HCT116 (cell line): ENCODE measurements around the gene HCN3. TPM values are rescaled to one million over a fixed set of nuclear protein-coding genes. Genes with fewer than 3 reads are reported as not detected.
A peak's percentile ranks its signal among the peaks of the same experiment; 100 is the strongest.

Experiments
- ATAC-seq: fragments of 200-7000 bp; cut with Tn5 transposase; 2 replicates; pipeline ENCODE4 v1.9.1; 2020; ENCODE audit warnings: mild to moderate bottlenecking, moderate library complexity
- BruUV-seq: library from RNA; stranded (reverse); fragments of 400-500 nt; replicated peaks from 2 replicates; lab custom pipeline; 2021; lab: Mats Ljungman, UMichigan
- CTCF ChIA-PET: fragments of 300-600 bp; sonication (Branson Sonifier 250); formaldehyde crosslinking; loops from one replicate; lab custom pipeline; 2021; ENCODE audit warnings: antibody characterized with exemption; lab: Charles Lee
- POLR2A ChIA-PET: fragments of 300-600, 350-600 bp; sonication (Branson Sonifier 250); formaldehyde crosslinking; loops from one replicate; lab custom pipeline; 2021; ENCODE audit warnings: antibody characterized with exemption; lab: Charles Lee
- RAD21 ChIA-PET, 2 experiments: fragments of 300-600 bp; sonication (Branson Sonifier 250); formaldehyde crosslinking; loops; one replicate each; lab custom pipeline; 2023; ENCODE audit warnings: low total read pairs in 2 of 2; ENCODE audit not compliant: uncharacterized antibody in 2 of 2, unreplicated experiment in 2 of 2, low non-redundant PET in 1 of 2; lab: Charles Lee
- DNase-seq: peaks from one replicate; pipeline ENCODE4 v3.0.0-alpha.2; 2010; ENCODE audit warnings: low read depth, low spot score
- H2AFZ ChIP-seq: fragments of 200-600 bp; shearing (Covaris generic), sonication (generic); 2 replicates; pipeline ENCODE4 v1.6.1; 2017; ENCODE audit warnings: low read depth, mixed run types, mixed read lengths, antibody characterized with exemption, low read length; ENCODE audit not compliant: poor library complexity, severe bottlenecking
- H3K27ac ChIP-seq: 2 replicates; pipeline ENCODE4 v1.5.1; 2012; ENCODE audit warnings: low read depth, low read length
- H3K27me3 ChIP-seq: fragments of 200-600 bp; sonication (generic); 2 replicates; pipeline ENCODE4 v1.6.1; 2016; ENCODE audit warnings: mixed run types, low read length, mixed read lengths; ENCODE audit not compliant: insufficient read depth
- H3K36me3 ChIP-seq, 2 experiments: fragments of 200-500 bp in 1 of 2; fragments of 200-600 bp in 1 of 2; sonication (Bioruptor generic) in 1 of 2; sonication (generic) in 1 of 2; 2 replicates each; pipeline versions ENCODE4 v1.5.1 to v1.6.1; 2014 to 2016; ENCODE audit warnings: low read length in 2 of 2, inconsistent platforms in 1 of 2, mixed read lengths in 1 of 2, mixed run types in 1 of 2; ENCODE audit not compliant: insufficient read depth in 2 of 2, control insufficient read depth in 1 of 2
- H3K4me1 ChIP-seq, 2 experiments: fragments of 200-600 bp in 1 of 2; sonication (generic) in 1 of 2; 2 replicates each; pipeline versions ENCODE4 v1.5.1 to v1.6.1; 2012 to 2017; ENCODE audit warnings: low read length in 2 of 2, inconsistent platforms in 1 of 2, mild to moderate bottlenecking in 1 of 2, mixed read lengths in 1 of 2, mixed run types in 1 of 2, moderate library complexity in 1 of 2; ENCODE audit not compliant: insufficient read depth in 2 of 2, control insufficient read depth in 1 of 2
- H3K4me2 ChIP-seq: fragments of 200-600 bp; sonication (generic); 2 replicates; pipeline ENCODE4 v1.6.1; 2017; ENCODE audit warnings: mixed run types, low read length, mixed read lengths
- H3K4me3 ChIP-seq, 2 experiments: fragments of 200-600 bp in 1 of 2; sonication (generic) in 1 of 2; replicated peaks in 1 of 2; 2 replicates each; pipeline ENCODE4 v1.5.1; 2011 to 2016; ENCODE audit warnings: low read length in 2 of 2, control low read depth in 1 of 2, low read depth in 1 of 2, mild to moderate bottlenecking in 1 of 2, mixed read lengths in 1 of 2, mixed run types in 1 of 2
- H3K79me2 ChIP-seq: fragments of 200-600 bp; sonication (generic); 2 replicates; pipeline ENCODE4 v1.6.1; 2017; ENCODE audit warnings: mild to moderate bottlenecking, mixed run types, low read length, moderate library complexity, mixed read lengths; ENCODE audit not compliant: insufficient read depth
- H3K9ac ChIP-seq: fragments of 200-600 bp; sonication (generic); 2 replicates; pipeline ENCODE4 v1.6.1; 2016; ENCODE audit warnings: low read length, mixed read lengths
- H3K9me2 ChIP-seq: fragments of 200-600 bp; sonication (generic), shearing (Covaris generic); 2 replicates; pipeline ENCODE4 v1.6.1; 2017; ENCODE audit warnings: mixed run types, mild to moderate bottlenecking, moderate library complexity; ENCODE audit not compliant: insufficient read depth
- H3K9me3 ChIP-seq, 2 experiments: fragments of 200-500 bp in 1 of 2; fragments of 200-600 bp in 1 of 2; sonication (Bioruptor generic) in 1 of 2; sonication (generic) in 1 of 2; 2 replicates each; pipeline ENCODE4 v1.6.1; 2014 to 2017; ENCODE audit warnings: low read length in 2 of 2, mixed read lengths in 2 of 2, inconsistent platforms in 1 of 2, low read depth in 1 of 2, mild to moderate bottlenecking in 1 of 2, mixed run types in 1 of 2, moderate library complexity in 1 of 2; ENCODE audit not compliant: control insufficient read depth in 1 of 2, insufficient read depth in 1 of 2
- H4K20me1 ChIP-seq: fragments of 200-600 bp; sonication (generic), shearing (Covaris generic); 2 replicates; pipeline ENCODE4 v1.6.1; 2017; ENCODE audit warnings: mixed run types, mild to moderate bottlenecking, moderate library complexity; ENCODE audit not compliant: insufficient read depth
- ATF3 ChIP-seq: IDR thresholded peaks from 2 replicates; pipeline ENCODE4 v1.6.1; 2012
- CBX3 ChIP-seq: IDR thresholded peaks from 2 replicates; pipeline ENCODE4 v1.6.1; 2012; ENCODE audit warnings: low read depth
- CEBPB ChIP-seq: IDR thresholded peaks from 2 replicates; pipeline ENCODE4 v1.6.1; 2012; ENCODE audit warnings: low read depth
- ELF1 ChIP-seq: IDR thresholded peaks from 2 replicates; pipeline ENCODE4 v1.6.1; 2012; ENCODE audit warnings: low read depth, borderline replicate concordance
- EZH2 ChIP-seq: fragments of 200-600 bp; sonication (generic); IDR thresholded peaks from 2 replicates; pipeline ENCODE4 v1.6.1; 2017; ENCODE audit warnings: antibody characterized with exemption, mixed run types
- FOSL1 ChIP-seq: IDR thresholded peaks from 2 replicates; pipeline ENCODE4 v1.6.1; 2012; ENCODE audit warnings: low read depth
- JUND ChIP-seq: IDR thresholded peaks from 2 replicates; pipeline ENCODE4 v1.6.1; 2012
- POLR2A ChIP-seq: IDR thresholded peaks from 2 replicates; pipeline ENCODE4 v1.7.0; 2011; ENCODE audit warnings: borderline replicate concordance; ENCODE audit not compliant: insufficient read depth, insufficient read length; ENCODE audit errors: extremely low read depth
- POLR2AphosphoS5 ChIP-seq: IDR thresholded peaks from 2 replicates; pipeline ENCODE4 v1.6.1; 2011; ENCODE audit warnings: mild to moderate bottlenecking, low read depth, low read length, moderate library complexity
- RAD21 ChIP-seq: IDR thresholded peaks from 2 replicates; pipeline ENCODE4 v1.6.1; 2012; ENCODE audit warnings: low read depth, mild to moderate bottlenecking
- SIN3A ChIP-seq: IDR thresholded peaks from 2 replicates; pipeline ENCODE4 v1.6.1; 2012; ENCODE audit warnings: low read depth
- SP1 ChIP-seq: IDR thresholded peaks from 2 replicates; pipeline ENCODE4 v1.6.1; 2012; ENCODE audit warnings: low read depth
- TCF7L2 ChIP-seq: IDR thresholded peaks from 2 replicates; pipeline ENCODE4 v1.7.0; 2011; ENCODE audit warnings: borderline replicate concordance, inconsistent platforms; ENCODE audit not compliant: insufficient read depth, insufficient read length; ENCODE audit errors: extremely low read depth
- ZFX ChIP-seq: fragments of 450-650 bp; IDR thresholded peaks from 2 replicates; pipeline ENCODE4 v1.6.1; 2017
- ZNF274 ChIP-seq: fragments of 200-500 bp; sonication (Bioruptor generic); IDR thresholded peaks from 2 replicates; pipeline ENCODE4 v1.6.1; 2014; ENCODE audit warnings: mild to moderate bottlenecking, low read depth, low read length, inconsistent platforms
- intact Hi-C: fragments of 100-400 bp; cut with micrococcal nuclease; formaldehyde crosslinking; loops from 2 replicates; pipeline ENCODE4 v1.10.0; 2022
- total RNA-seq: library from RNA; stranded (reverse); gene quantifications from one replicate; pipeline ENCODE4 v1.2.1, GENCODE V29; 2021; ENCODE audit not compliant: unreplicated experiment
- TF ChIP-seq, protein P1 (sequence below), 3 experiments: fragments of 200-600 bp in 1 of 3; sonication (generic) in 1 of 3; IDR thresholded peaks in 2 of 3; conservative IDR thresholded peaks in 1 of 3; 2 replicates each; pipeline ENCODE4 v1.5.1; 2012 to 2017; ENCODE audit warnings: low read depth in 2 of 3, low read length in 2 of 3, antibody characterized with exemption in 1 of 3, borderline replicate concordance in 1 of 3, control low read depth in 1 of 3, mild to moderate bottlenecking in 1 of 3, mixed read lengths in 1 of 3, mixed run types in 1 of 3, moderate library complexity in 1 of 3; ENCODE audit not compliant: insufficient read depth in 1 of 3
- TF ChIP-seq, protein P2 (sequence below): IDR thresholded peaks from 2 replicates; pipeline ENCODE4 v1.6.1; 2012
- TF ChIP-seq, protein P3 (sequence below): IDR thresholded peaks from 2 replicates; pipeline ENCODE4 v1.6.1; 2012; ENCODE audit warnings: low read depth

HCN3 gene
- total RNA-seq, 1 experiment from 2014 or later = 8.5 TPM

DNA sequence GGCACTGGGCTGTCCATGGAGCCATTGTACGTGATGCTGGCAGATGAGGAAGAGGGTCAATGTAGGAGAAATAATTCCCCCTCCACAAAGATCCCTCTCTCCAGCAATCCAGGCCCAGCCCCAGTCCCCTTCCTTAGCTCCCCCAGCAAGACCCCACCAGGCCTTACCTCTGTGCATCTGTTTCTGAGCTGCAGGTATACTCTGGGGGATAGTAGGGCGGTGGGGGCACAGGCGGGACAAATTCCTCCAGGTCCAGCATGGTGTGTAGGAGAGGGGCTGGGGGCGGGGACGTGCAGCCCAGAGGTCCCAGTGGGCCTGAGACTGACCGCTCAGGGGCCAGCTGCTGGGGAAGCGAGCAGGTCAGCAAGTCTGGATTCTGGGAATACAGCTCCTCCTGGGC lies 25.7 kb upstream of the HCN3 start:
- DNase-seq = no peak
- Histone ChIP-seq H3K4me2 (no peak overlapping the region), H3K4me1 (peaks cover 16 to 35% of the 10 kb centered on the region in 2 experiments; a peak in 3 of 4 replicates), H3K4me3 (no peak overlapping the region), H3K36me3 (peaks cover 0 to 2% of the 10 kb centered on the region in 2 experiments; a peak in 3 of 4 replicates), H3K27me3 (no peaks in the 10 kb centered on the region), H3K27ac (peak overlapping the region; percentile 23; the same call in 1 of the 2 replicates), H4K20me1 (no peaks in the 10 kb centered on the region), H3K79me2 (peaks cover 11% of the 10 kb centered on the region; the same call in 1 of the 2 replicates), H3K9ac (no peak overlapping the region), H3K9me2 (no peaks in the 10 kb centered on the region), H3K9me3 (no peaks in the 10 kb centered on the region), H2AFZ (no peak overlapping the region)
- intact Hi-C loops = loop anchor here (5.0 kb wide), 1 partner anchor 56 kb away; the partner anchor contains the start of gene FDPS
- ATAC-seq = no peak
- BruUV-seq = no TSS peak
- TF ChIP-seq POLR2AphosphoS5 (no peak), ZNF274 (no peak), RAD21 (no peak), CEBPB (no peak), ELF1 (no peak), SIN3A (no peak), FOSL1 (no peak), EZH2 (no peak), SP1 (no peak), ZFX (no peak), POLR2A (no peak), JUND (no peak), ATF3 (no peak), CBX3 (no peak), TCF7L2 (no peak)
- TF ChIP-seq, protein P1, sequence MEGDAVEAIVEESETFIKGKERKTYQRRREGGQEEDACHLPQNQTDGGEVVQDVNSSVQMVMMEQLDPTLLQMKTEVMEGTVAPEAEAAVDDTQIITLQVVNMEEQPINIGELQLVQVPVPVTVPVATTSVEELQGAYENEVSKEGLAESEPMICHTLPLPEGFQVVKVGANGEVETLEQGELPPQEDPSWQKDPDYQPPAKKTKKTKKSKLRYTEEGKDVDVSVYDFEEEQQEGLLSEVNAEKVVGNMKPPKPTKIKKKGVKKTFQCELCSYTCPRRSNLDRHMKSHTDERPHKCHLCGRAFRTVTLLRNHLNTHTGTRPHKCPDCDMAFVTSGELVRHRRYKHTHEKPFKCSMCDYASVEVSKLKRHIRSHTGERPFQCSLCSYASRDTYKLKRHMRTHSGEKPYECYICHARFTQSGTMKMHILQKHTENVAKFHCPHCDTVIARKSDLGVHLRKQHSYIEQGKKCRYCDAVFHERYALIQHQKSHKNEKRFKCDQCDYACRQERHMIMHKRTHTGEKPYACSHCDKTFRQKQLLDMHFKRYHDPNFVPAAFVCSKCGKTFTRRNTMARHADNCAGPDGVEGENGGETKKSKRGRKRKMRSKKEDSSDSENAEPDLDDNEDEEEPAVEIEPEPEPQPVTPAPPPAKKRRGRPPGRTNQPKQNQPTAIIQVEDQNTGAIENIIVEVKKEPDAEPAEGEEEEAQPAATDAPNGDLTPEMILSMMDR (IDR thresholded peaks at IDR 0.05 in 2 of 3, conservative IDR thresholded peaks at IDR 0.05 in 1 of 3; ENCODE audit: borderline replicate concordance in 1 of 3, insufficient read depth in 1 of 3, low read depth in 2 of 3, low read length in 2 of 3) = no peak
- TF ChIP-seq, protein P2, sequence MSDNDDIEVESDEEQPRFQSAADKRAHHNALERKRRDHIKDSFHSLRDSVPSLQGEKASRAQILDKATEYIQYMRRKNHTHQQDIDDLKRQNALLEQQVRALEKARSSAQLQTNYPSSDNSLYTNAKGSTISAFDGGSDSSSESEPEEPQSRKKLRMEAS = no peak
- TF ChIP-seq, protein P3, sequence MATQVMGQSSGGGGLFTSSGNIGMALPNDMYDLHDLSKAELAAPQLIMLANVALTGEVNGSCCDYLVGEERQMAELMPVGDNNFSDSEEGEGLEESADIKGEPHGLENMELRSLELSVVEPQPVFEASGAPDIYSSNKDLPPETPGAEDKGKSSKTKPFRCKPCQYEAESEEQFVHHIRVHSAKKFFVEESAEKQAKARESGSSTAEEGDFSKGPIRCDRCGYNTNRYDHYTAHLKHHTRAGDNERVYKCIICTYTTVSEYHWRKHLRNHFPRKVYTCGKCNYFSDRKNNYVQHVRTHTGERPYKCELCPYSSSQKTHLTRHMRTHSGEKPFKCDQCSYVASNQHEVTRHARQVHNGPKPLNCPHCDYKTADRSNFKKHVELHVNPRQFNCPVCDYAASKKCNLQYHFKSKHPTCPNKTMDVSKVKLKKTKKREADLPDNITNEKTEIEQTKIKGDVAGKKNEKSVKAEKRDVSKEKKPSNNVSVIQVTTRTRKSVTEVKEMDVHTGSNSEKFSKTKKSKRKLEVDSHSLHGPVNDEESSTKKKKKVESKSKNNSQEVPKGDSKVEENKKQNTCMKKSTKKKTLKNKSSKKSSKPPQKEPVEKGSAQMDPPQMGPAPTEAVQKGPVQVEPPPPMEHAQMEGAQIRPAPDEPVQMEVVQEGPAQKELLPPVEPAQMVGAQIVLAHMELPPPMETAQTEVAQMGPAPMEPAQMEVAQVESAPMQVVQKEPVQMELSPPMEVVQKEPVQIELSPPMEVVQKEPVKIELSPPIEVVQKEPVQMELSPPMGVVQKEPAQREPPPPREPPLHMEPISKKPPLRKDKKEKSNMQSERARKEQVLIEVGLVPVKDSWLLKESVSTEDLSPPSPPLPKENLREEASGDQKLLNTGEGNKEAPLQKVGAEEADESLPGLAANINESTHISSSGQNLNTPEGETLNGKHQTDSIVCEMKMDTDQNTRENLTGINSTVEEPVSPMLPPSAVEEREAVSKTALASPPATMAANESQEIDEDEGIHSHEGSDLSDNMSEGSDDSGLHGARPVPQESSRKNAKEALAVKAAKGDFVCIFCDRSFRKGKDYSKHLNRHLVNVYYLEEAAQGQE = no peak
- ChIA-PET CTCF (interaction anchor here (0.8 to 4.1 kb wide), 22 partner anchors 8 to 399 kb away, joined by 3 to 44 read pairs (median 6); partner anchors contain the start of genes CLK2, FDPS, HCN3 and KRTCAP2), POLR2A (interaction anchor here (0.8 to 1.3 kb wide), 4 partner anchors 11 to 74 kb away, joined by 3 to 5 read pairs (median 3); partner anchors contain the start of genes CLK2 and SCAMP3), RAD21 (interaction anchor here (1.2 to 2.0 kb wide), 2 partner anchors 72 kb away, joined by 4 to 9 read pairs; no protein-coding TSS in a partner anchor)
